Measurements from ENCODE around the gene CCDC102A. TPM values are rescaled to one million over a fixed set of nuclear protein-coding genes. Genes with fewer than 3 reads are reported as not detected.

Gene CCDC102A
- total and polyA plus RNA-seq, 2 of the 13 experiments (the other 11 are each of a cell fraction or from before 2014, with no cell fraction given) = 2.1 to 2.8 TPM

GRCh38 chr16:57565461-57565860 is 29.1 kb upstream of the CCDC102A start:
- no TSS peak for BruUV-seq (replicated peaks)
- Histone ChIP-seq H3K9me3 (ENCODE audit: low read length) (no peaks in the 10 kb centered on the region), H3K4me3 (replicated peaks in 1 of 3; ENCODE audit: insufficient read depth in 1 of 3, low read depth in 2 of 3, low read length in 3 of 3) (no peak overlapping the region), H4K20me1 (ENCODE audit: insufficient read depth, low read length) (no peaks in the 10 kb centered on the region), H3K4me2 (ENCODE audit: low read depth, low read length) (no peak overlapping the region), H3K4me1 (ENCODE audit: insufficient read depth, low read length) (peaks cover 10% of the 10 kb centered on the region), H3K79me2 (ENCODE audit: insufficient read depth, low read length) (no peaks in the 10 kb centered on the region), H3K27ac (ENCODE audit: extremely low read length, insufficient read depth, low read length) (no peak overlapping the region), H3K9ac (ENCODE audit: insufficient read depth, low read depth, low read length) (no peak overlapping the region), H3K36me3 (replicated peaks in 1 of 2; ENCODE audit: control insufficient read depth in 1 of 2, insufficient read depth in 2 of 2, low read length in 2 of 2) (no peaks in the 10 kb centered on the region), H2AFZ (ENCODE audit: low read length) (no peak overlapping the region), H3K27me3 (ENCODE audit: control insufficient read depth in 1 of 2, insufficient read depth in 2 of 2, low read length in 2 of 2) (peaks cover 4 to 14% of the 10 kb centered on the region in 2 experiments; a peak in 3 of 5 replicates)
- TF ChIP-seq MIXL1 (CRISPR knock-in tag; IDR thresholded peaks at IDR 0.05) = no peak
- TF ChIP-seq NR2F6 (IDR thresholded peaks at IDR 0.05) = no peak
- no peak for TF ChIP-seq NR2F6 (CRISPR knock-in tag; IDR thresholded peaks at IDR 0.05)
- TF ChIP-seq SRY (CRISPR knock-in tag; IDR thresholded peaks at IDR 0.05) = no peak
- no peak for TF ChIP-seq IRF2 (CRISPR knock-in tag; IDR thresholded peaks at IDR 0.05)
- TF ChIP-seq DNMT3B (CRISPR knock-in tag; conservative IDR thresholded peaks at IDR 0.05) = no peak
- no peak for TF ChIP-seq MEIS2 (CRISPR knock-in tag; IDR thresholded peaks at IDR 0.05)
- intact Hi-C loops (cut with micrococcal nuclease; ENCODE audit: unreplicated experiment) = no loop called here
- CTCF ChIA-PET (ENCODE audit: low intra/inter-chr PET ratio, low total read pairs) = no interaction called here
- POLR2A ChIA-PET = no interaction called here
- ATAC-seq (no peak), FAIRE-seq (no peak), DNase-seq (ENCODE audit: low spot score) (no peak)
- in situ Hi-C loops (cut with HindIII; ENCODE audit: extremely low pct_ligation_motif_present, low pct_unique_long_range_greater_than_20kb) = no loop called here
- WGBS (ENCODE audit: low lambda C conversion rate) = 25% methylated on average over 3 of the region's 3 CpGs

GRCh38 chr16:57564571-57565270 is 28.4 kb upstream of the CCDC102A start:
- ChIA-PET POLR2A (interaction anchor here (0.6 kb wide), 1 partner anchor 488 kb away, joined by 4 read pairs; no protein-coding TSS in a partner anchor), CTCF (ENCODE audit: low intra/inter-chr PET ratio, low total read pairs) (no interaction called here)
- in situ Hi-C loops (cut with HindIII; ENCODE audit: extremely low pct_ligation_motif_present, low pct_unique_long_range_greater_than_20kb) = no loop called here
- H3K9ac ChIP-seq (ENCODE audit: insufficient read depth, low read depth, low read length) = no peak overlapping the region
- FAIRE-seq (no peak), ATAC-seq (no peak), DNase-seq (ENCODE audit: low spot score) (no peak)
- H3K4me3 ChIP-seq (replicated peaks in 1 of 3; ENCODE audit: insufficient read depth in 1 of 3, low read depth in 2 of 3, low read length in 3 of 3) = no peak overlapping the region
- H3K27ac ChIP-seq (ENCODE audit: extremely low read length, insufficient read depth, low read length) = no peak overlapping the region
- no peaks in the 10 kb centered on the region for H4K20me1 ChIP-seq (ENCODE audit: insufficient read depth, low read length)
- 25% methylated on average over 10 of the region's 10 CpGs for WGBS (ENCODE audit: low lambda C conversion rate)
- H3K36me3 ChIP-seq (replicated peaks in 1 of 2; ENCODE audit: control insufficient read depth in 1 of 2, insufficient read depth in 2 of 2, low read length in 2 of 2) = no peaks in the 10 kb centered on the region
- no peaks in the 10 kb centered on the region for H3K9me3 ChIP-seq (ENCODE audit: low read length)
- no peak overlapping the region for H2AFZ ChIP-seq (ENCODE audit: low read length)
- peaks cover 10% of the 10 kb centered on the region for H3K4me1 ChIP-seq (ENCODE audit: insufficient read depth, low read length)
- no peak overlapping the region for H3K4me2 ChIP-seq (ENCODE audit: low read depth, low read length)
- H3K27me3 ChIP-seq (ENCODE audit: control insufficient read depth in 1 of 2, insufficient read depth in 2 of 2, low read length in 2 of 2) = peaks cover 4 to 14% of the 10 kb centered on the region in 2 experiments; a peak in 3 of 5 replicates
- BruUV-seq (replicated peaks) = no TSS peak
- H3K79me2 ChIP-seq (ENCODE audit: insufficient read depth, low read length) = no peaks in the 10 kb centered on the region
- intact Hi-C loops (cut with micrococcal nuclease; ENCODE audit: unreplicated experiment) = no loop called here
- TF ChIP-seq HMGXB3 (CRISPR knock-in tag; IDR thresholded peaks at IDR 0.05; ENCODE audit: borderline replicate concordance) = no peak
- TF ChIP-seq PAWR (CRISPR knock-in tag; IDR thresholded peaks at IDR 0.05; ENCODE audit: borderline replicate concordance) = no peak
- no peak for TF ChIP-seq ZNF674 (CRISPR knock-in tag; IDR thresholded peaks at IDR 0.05; ENCODE audit: low read depth)
- TF ChIP-seq KLF16 (CRISPR knock-in tag; IDR thresholded peaks at IDR 0.05) = no peak
- TF ChIP-seq EEA1 (CRISPR knock-in tag; IDR thresholded peaks at IDR 0.05; ENCODE audit: borderline replicate concordance) = no peak
- peak; percentile 83 for TF ChIP-seq FOSL2 (CRISPR knock-in tag; IDR thresholded peaks at IDR 0.05)
- no peak for TF ChIP-seq TAF15 (IDR thresholded peaks at IDR 0.05; ENCODE audit: low read depth, low read length, poor library complexity, severe bottlenecking)
- TF ChIP-seq, protein P1, sequence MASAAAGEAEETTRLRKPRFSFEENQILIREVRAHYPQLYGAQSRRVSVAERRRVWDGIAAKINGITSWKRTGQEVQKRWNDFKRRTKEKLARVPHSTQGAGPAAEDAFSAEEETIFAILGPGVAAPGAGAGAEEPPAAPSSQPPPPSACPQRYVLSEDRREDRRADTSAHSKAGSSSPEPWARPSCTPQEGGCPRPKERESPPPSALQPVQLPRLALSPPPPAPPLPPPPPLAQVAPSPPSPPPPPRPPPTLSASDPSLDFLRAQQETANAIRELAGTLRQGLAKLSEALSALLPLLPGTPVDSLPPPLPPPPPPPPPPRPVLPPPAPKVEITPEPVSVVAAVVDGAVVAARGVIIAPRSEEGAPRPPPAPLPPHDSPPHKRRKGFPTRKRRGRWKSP (CRISPR knock-in tag; IDR thresholded peaks at IDR 0.05) = no peak

Measured in HepG2 (cell line).